Stimulated activated CD8-positive, alpha-beta memory T cell treated with anti-CD3 and anti-CD28 coated beads, Interleukin-7, amount 100 ng/mL, for 48 hours (primary cell): ENCODE results near the gene LRRTM3.

ENCODE experiments used
- DNase-seq, 2 donors: peaks; one replicate each; pipeline ENCODE4 v3.0.0-alpha.2; 2020; ENCODE audit warnings: low read depth in 1 of 2; ENCODE audit errors: extremely low read depth in 1 of 2

LRRTM3 gene

DNA sequence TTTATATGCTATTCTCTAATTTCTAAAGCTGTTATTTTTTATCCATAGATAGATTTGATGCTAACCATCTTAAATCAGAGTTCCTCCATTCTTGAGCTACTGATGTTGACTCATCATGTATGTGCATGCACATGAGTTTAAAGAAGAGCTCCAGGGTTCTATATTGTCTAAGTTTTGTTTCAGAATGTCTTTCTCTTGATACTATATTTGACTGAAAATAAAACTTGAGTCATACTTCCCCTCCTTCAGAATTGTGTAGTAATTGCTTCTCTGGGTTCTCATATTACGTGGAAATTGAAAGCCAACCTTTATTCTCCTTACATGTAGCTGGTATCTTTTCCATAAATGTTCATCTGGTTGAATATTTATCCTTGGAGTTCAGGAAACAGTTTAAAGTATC lies 89.4 kb downstream of the LRRTM3 start:
- DNase-seq, result no peak

DNA sequence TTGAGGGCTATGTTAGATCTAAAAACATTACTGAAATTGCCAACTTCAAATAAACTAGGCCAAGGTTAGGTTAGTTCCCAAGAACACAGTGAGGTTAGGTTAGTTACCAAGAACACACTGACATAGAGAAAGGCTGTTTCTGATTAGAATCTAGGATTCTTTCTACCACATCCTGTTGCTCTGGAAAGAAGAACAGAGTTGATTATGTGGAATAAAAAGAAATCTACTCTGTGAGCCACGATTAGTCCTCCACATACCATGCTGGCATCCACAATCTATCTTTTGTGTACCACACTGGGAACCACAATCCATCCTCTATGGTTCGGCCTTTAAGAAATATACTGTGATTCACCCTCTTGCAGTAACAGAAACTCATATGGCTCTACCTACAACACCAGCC lies 91.4 kb downstream of the LRRTM3 start:
- DNase-seq, result no peak

DNA sequence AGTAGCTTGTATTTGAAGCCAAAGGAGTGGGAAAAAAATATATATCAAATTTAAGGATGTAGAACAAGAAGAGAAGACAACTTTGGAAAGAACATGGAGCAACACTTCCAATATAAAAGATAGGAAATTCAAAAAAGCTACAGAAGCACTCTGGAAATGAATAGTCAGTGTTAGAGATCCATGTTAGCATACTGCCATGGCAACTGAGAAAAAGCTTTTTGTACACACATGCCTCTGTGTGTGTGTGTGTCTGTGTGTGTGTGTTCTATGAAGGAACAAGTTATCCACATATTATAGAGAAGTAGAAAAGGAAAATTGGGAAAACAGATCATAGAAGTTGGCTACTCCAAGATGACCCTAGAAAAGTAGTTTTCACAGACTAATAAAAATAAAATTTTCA lies 96.3 kb downstream of the LRRTM3 start:
- DNase-seq, result no peak

DNA sequence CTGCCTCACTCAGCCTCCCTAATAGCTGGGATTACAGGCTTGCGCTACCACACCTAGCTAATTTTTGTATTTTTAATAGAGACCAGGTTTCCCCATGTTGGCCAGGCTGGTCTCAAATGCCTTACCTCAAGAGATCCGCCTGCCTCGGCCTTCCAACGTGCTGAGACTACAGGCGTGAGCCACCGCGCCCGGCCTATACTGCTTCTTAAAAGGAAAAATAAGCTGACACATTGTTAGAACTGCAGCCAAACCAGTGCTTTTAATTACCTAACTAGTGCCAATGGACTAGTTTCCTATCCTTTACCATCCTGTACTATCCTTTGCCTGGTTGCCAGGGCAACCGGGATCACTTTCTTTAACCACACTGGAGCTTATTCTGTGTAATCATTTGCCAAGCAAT lies 108.0 kb downstream of the LRRTM3 start:
- DNase-seq, result no peak

DNA sequence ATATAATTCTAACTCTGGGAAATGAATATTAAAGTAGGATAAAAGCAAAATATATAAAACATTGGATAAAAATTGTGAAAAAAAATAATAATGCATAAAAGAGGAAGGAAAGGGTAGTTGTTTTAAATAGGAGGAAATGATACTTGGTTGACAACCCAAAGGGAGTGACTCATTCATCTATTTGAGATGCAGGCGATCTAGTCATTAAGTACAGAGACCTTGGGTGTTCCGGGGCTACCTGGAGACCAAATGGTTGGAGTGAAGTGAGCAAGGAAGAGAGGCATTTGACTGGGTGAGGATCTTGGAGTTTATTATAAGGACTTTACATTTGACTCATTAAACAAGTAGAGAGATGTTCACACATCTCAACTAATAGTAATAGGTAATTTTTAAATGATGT lies 111.0 kb downstream of the LRRTM3 start:
- no peak for DNase-seq

DNA sequence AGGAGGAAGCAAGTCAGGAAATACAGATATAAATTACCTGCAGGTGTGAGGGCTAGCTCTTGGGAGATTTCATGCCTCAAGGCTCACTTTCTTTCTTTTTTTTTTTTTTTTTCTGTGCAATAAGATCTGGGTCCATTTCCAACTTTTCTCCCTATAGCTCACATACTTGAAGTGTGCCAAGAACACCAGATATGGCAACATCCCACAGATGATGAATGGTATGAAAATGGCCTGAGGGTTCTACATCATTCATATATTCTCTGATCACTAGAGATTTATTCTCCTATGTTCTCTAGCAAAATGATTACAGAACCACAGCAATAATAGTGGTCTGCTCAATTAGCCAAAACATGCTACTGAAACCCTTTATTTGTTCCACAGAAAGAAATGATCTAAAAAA lies 117.2 kb downstream of the LRRTM3 start:
- DNase-seq, result no peak

DNA sequence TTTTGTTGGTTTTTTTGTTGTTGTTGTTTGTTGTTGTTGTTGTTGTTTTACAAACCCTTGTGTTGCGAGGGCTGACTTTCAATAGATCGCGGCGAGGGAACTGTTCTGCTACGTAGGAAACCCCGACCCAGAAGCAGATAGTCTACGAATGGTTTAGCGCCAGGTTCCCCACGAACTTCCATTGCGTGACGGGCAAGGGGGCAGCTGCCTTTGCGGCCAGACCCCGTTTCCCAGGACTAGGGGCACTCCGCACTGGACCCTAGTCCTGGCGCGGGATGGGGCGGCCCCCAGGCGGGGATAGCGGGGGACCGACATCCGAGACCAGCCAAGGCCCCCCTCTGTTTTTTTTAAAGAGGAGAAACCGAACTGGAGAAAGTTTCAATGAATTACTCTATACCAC lies 119.6 kb downstream of the LRRTM3 start:
- DNase-seq, result no peak

DNA sequence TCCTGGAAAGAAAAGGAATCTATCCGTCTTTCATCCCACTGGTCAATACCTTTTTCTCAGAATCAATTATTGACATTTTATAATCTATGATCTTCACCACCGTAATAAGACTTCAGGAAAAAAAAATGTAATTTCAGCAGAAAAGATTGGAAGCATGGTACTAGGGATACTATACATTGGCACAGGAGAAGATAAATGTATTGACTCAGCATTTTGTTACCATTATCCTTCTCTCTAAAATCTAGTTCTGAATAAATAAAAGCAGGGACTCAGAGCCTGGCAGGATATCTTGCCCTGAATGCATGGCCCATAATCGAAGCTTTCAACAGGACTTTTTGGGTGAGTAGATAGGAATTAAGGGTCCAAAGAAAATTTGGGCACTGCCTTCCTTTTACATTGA lies 120.7 kb downstream of the LRRTM3 start:
- no peak for DNase-seq

DNA sequence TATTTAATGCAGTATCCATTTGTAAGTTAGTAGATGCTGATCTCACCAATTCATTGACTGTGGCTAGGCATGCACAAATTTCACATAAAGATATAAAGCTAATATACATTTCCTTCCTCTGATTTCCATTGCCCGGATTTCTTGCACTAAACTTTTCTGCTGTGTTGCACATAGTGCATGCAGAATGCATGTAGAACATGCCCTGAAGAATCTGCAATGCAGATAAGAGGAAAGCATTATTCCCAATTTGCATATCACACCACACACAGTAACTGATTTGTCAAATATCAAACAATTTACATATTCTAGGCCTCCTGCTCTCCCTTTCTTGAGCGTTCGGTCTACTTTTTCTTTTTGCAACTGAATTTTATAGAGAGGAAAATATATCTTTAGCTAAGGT lies 124.2 kb downstream of the LRRTM3 start:
- DNase-seq, result no peak

DNA sequence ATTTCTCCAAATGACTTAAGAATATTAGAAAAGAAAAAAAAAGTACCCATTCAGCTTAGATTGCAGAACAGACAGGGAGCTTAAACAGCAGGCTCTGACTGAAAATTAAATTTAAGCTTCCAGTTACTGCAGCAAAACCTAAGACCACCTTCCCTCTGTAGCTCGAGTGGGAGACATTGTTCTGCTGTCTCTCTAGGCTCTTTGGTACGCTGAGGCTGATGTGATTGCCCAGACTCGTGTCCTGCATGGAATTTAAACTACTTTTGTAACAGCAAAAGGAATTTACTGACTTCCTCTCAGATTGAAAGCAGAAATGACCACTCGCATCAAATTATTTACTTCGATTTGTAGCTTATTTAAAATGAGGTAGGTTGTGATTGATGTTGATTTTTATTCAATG lies 124.6 kb downstream of the LRRTM3 start:
- DNase-seq, result no peak

DNA sequence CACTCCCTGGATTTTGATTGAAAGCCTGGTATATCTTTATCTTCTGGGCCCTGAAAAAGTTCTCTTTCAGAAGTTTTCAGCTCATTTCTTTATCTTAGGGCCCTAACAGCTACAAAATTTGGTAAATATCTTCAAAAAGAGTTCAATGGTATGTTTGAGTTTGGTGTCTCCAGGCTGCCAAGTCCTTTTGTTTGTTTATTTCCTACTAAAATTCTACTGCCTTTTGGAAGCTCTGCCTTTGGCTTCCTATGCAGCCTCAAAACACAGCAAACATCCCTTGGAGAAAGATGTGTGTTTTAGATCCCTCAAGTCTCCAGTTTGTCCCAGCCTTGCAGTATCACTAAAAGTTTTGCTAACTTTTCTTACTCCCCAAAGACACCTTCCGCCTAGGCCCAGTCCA lies 146.8 kb downstream of the LRRTM3 start:
- DNase-seq, result no peak

DNA sequence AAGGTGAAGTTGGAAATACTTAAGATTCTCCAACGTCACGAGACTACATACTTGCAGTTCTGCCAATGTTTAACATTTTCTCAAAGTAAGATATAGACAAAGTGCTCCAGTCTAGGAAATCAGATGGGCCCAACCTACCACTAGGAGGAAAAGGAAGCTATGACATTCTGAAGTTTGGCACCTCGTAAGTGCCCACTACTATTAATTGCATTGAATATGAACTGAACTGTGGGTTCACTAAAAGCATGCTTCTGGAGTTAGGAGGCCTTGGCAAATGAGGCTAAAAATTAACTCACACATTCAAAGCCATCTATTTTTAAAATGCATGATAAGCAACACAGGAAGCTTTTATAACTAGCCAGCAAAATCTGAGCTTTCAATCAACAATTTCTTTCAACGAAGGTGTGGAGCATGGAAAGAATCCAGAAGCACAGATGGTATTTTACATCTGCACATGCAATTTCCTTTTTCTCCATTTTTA lies 149.7 kb downstream of the LRRTM3 start:
- no peak for DNase-seq

DNA sequence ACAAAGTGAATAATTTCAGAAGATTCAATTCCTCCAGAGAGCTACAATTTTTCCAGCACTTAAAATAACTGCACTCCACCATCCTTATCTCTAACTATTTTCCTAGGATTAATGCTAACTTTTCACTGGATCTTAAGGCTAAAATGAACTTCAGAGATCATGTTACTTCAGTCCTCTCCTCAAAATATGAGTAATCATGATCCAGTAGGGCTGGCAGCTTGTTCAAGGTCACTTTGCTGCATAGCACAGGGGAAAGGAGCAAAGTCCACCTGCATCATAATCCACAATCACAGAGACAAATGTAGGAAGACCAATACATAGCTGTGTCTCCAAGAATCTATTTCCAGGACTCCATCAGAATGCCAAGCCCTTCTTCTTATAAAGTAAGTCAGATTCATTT lies 150.3 kb downstream of the LRRTM3 start:
- DNase-seq, result no peak

DNA sequence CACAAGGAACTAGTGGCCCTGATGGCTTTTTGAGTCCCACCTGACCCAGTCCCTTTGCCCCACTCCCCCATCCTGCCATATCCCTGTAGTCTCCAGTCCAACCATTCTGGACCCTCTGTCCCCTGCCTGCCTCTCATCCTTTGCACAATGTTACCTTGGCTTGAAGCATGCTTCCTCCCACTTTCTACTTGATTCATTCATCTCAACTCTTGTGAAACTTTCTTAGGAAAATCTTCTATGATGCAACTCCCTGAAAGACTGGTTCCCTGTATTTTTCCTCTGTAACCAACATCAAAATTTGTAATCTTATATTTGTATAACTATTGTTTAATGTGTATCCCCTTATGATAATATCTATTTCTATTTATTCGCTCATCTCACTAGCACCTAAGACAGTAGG lies 151.5 kb downstream of the LRRTM3 start:
- no peak for DNase-seq

DNA sequence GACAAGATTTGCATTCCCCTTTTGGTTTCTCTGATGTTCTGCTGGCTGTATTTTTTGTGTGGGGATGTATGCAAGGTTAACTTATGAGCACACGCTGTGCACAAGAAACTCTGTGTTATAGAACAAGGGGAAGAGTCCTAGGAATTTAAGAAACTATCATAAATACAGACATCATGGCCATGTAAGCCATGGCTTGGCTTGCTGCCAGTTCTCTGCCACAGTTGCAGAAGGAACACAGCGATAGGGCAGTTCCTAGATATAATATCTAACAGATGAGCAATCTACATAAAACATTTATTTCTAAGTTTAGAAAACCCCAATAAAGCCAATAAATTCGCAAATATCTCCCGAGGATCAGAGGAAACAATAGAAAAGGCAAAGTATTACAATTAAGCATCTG lies 153.3 kb downstream of the LRRTM3 start:
- DNase-seq, result no peak

DNA sequence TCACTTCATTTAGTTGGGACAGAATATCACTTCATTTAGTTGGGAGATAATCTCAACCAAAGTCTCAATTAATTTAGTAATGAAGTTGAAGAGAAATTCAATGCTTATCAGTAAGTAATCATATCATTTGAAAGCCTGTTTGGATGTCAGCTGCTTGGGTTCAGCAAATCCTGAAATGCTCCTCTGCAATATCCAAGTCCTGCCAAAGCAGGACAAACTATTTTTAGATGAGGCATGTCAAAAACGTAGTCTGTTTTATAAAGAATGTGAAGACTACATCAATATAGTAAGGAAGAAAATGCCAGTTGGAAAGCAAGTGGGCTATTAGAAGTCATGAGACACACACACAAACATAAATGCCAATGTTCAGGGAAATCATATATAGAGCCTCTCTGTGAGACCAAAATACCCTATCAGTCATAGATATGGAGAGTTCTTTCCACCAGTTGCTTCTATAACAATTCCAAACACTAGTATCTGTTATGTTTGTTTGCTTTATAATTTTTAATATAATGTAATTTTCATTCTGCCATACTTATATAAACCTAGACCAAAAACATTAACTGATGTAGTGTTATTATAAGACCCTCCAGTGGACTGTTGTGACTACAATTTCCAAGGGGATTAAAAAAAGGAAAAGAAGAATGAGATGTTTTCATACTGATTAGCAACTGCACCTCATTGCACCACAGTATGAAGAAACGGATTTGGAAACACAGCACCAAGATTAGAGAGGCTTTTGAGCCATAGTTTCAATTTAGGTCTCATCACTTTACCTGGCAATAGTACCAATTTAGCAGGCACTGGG lies 160.7 kb downstream of the LRRTM3 start:
- no peak for DNase-seq

DNA sequence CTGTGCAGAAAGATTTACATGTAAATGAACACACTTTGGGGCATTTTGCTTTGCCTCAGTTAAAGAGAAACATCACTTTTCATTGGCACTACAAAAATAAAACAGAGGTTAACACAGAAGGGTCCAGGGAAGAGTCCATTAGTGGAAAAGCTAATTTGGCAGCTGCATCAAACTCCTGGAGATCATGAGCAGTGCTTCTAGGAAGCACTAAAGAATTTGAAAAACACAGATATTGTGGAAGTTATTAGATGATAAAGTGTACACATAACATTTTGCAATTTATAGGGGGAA lies 161.2 kb downstream of the LRRTM3 start:
- DNase-seq, result no peak

DNA sequence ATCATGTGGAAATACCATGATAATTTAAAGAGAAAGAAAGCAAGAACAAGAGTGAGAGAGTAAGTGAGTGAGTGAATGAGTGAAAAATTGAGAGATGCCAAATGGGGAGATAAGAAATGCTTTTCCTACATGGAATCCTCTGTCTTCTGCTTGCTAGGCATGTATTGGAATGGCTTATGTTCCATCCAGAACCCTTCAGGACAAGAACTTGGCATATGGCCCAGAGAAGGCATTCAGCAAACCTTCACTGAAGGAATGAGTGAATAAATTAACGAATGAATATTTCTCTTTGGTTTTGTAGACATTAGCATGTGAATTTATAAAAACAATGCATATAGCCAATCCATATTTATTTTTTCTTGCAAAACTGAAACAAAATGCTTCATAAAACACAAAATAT lies 162.2 kb downstream of the LRRTM3 start:
- no peak for DNase-seq

DNA sequence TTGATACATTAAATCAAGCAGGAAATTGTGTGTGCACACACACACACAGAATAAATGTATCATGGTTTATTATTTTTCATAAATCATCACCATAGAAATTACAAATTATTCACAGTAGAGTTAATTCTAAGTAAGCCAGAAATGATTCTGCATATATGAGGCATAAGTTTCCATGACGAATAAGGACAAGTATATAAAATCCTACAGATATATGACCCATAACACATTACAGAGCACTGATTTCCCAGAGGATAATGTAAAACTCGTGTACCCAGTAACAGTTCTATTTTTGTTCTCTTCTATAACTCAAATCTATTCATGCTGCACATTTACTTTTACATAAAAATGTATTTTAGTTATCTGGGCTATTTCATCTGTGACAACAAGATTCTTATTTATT lies 169.7 kb downstream of the LRRTM3 start:
- no peak for DNase-seq

DNA sequence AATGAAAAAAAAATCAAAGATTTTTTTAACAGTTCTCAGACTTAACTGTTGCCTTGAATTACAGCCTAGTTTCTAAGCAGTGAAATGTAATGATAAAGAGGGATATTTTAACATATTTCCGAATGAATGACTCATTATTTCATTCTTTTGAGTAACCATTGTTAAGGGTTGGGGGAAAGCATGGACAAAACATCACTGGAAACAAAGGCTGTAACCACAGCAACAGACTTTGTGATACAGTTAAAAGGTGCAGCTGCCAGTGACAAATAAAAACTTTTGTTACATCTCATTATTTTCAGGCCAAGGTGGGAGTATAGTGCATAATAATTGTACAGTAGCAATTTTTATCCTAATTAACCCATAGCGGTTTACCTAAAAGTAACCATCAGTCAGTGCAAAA lies 172.6 kb downstream of the LRRTM3 start:
- DNase-seq, result no peak

DNA sequence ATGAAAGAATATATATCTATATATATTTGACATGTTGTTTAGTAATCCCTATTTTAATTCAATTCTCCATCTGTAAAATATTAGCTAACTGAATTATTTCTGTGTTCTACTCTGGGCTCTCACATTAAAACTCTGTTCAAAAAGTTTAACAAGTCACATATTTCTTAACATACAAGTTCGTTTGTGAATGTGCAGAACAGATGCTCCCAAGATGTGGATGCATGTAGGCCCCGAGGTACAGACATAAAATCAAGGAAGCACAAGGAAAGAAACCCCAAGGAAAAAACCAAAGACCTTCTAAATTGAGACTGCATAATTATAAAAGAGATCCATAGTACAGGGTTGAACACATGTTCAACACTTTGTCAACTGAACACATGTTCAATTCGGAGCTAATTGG lies 175.1 kb downstream of the LRRTM3 start:
- no peak for DNase-seq

DNA sequence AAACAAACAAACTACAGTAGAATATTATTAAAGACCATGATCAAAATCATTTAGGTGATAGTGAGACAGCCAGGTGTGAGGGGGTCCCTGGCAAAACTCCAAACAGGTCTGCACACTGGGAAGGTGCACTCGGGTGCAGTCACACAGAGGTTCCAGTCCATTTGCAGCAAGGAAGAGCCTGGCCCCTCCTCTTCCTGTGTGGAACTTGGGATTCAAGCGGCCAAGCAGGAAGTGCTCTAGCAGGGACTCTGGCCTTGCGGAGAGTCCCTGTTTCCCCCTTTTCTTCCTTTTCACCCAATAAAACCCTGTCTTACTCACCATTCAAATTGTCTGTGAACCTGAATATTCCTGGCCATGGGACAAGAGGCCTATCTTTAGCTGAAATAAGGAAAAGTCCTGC lies 181.8 kb downstream of the LRRTM3 start:
- DNase-seq, result no peak

DNA sequence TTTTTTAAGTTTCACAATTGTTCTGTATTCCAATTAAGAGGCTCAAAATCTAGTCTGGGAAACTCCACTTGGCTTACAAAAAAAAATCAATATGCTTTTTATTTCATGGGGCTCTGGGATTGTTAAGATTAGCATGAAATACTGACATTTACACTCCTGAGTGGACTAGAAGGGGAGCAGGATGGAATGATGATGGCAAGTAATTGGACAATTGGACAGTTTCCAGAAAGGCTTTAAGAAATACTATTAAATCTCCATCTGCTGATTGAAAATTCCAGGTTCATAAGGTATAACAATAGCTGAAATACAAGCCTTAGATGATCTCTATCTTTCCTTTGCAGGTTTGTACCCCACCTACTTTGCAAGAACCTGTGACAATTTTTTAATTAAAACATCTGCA lies 184.4 kb downstream of the LRRTM3 start:
- DNase-seq, result no peak
